Skeletal muscle tissue (tissue), 4 donors: ENCODE results near the gene CC2D2B. TPM values are rescaled to one million over a fixed set of nuclear protein-coding genes. Genes with fewer than 3 reads are reported as not detected.

ENCODE experiments used
- H3K27ac ChIP-seq: one replicate; pipeline ENCODE4 v1.7.0; 2013; ENCODE audit warnings: mild to moderate bottlenecking, low read depth, low read length, inconsistent platforms
- H3K27me3 ChIP-seq, 3 donors: one replicate each; pipeline ENCODE4 v1.7.0; 2013; ENCODE audit warnings: low read length in 3 of 3; ENCODE audit not compliant: control insufficient read depth in 3 of 3, insufficient read depth in 3 of 3
- H3K36me3 ChIP-seq, 3 donors: one replicate each; pipeline ENCODE4 v1.7.0; 2013; ENCODE audit warnings: low read length in 3 of 3; ENCODE audit not compliant: control insufficient read depth in 3 of 3, insufficient read depth in 3 of 3
- H3K4me1 ChIP-seq, 3 donors: one replicate each; pipeline ENCODE4 v1.7.0; 2013; ENCODE audit warnings: low read length in 3 of 3, mild to moderate bottlenecking in 3 of 3; ENCODE audit not compliant: control insufficient read depth in 3 of 3, insufficient read depth in 3 of 3
- H3K4me3 ChIP-seq, 3 donors: one replicate each; pipeline ENCODE4 v1.7.0; 2013; ENCODE audit warnings: low read length in 3 of 3
- H3K9ac ChIP-seq, 3 donors: one replicate each; pipeline ENCODE4 v1.7.0; 2013; ENCODE audit warnings: low read length in 3 of 3, mild to moderate bottlenecking in 3 of 3, moderate library complexity in 2 of 3, low read depth in 1 of 3
- H3K9me3 ChIP-seq, 3 donors: one replicate each; pipeline ENCODE4 v1.7.0; 2013; ENCODE audit warnings: low read length in 3 of 3; ENCODE audit not compliant: control insufficient read depth in 3 of 3
- total RNA-seq: library from RNA; depleted of rRNA; stranded (reverse); fragments of >200 nt; gene quantifications from one replicate; pipeline ENCODE4 v1.2.3, GENCODE V29; 2014
- donor health status: Osteomylitis.

CC2D2B gene, protein sequence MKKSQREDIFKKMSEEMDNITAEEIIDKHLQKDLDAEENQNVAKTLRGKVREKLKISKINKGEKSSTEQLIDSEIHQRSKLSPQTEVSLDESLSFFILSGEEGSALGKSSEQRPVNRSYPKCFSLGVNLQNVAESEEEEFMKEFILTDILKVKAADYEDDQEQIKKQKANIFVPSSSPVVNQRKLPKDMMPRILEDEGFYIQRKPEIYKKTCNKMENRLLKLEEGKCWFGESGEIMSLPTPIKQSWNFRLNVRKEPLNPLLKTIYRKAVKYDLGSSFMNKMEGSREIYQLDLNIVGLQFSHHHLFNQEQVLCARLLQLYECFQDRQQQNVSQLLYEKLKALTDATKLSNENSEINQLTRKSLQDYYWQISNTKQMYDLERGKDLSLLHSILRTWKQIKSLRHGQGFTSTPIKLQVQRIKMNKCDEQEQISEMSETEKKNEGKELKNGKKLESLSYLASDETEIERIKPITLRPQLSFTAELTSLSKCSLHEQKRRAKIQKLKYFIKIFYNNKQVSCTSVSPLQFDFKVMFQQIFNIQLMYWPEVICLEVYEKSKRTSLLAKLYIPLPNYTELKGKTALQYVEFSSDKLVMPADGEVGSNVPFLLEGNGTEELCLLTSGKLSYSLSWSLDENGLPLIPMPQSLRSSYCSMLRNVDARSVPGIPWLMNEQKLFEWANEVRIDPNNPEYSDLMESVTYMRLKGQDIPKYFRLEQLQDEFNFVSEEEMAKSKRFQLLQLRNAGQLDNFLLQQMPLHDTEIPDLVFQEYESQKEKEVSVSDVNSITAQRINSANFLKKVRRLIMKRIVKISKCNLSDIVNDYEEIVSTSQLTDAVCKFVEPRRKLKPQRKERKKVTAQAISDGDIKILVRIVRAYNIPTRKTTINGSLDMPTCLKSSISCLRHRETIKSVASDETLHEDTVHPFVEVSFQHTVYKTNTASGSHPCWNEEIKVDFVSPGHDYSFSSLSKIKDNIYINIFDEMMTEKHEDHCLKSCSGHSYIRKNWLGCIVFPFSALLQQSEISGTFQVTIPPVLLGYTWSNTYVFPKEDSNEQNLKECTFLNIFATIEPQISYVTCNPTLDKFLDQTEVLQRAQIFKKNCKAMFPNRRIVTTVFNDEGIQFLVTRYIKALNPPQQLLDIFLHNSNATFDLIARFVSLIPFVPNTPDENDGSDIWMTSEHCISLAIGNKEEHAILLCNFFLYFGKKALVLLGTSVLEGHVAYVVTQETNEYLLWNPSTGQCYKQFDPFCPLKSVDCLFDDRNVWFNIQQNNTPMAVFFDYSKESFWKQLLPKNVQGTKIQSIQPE (N-terminal part only)
- total RNA-seq = 1.6 TPM

DNA sequence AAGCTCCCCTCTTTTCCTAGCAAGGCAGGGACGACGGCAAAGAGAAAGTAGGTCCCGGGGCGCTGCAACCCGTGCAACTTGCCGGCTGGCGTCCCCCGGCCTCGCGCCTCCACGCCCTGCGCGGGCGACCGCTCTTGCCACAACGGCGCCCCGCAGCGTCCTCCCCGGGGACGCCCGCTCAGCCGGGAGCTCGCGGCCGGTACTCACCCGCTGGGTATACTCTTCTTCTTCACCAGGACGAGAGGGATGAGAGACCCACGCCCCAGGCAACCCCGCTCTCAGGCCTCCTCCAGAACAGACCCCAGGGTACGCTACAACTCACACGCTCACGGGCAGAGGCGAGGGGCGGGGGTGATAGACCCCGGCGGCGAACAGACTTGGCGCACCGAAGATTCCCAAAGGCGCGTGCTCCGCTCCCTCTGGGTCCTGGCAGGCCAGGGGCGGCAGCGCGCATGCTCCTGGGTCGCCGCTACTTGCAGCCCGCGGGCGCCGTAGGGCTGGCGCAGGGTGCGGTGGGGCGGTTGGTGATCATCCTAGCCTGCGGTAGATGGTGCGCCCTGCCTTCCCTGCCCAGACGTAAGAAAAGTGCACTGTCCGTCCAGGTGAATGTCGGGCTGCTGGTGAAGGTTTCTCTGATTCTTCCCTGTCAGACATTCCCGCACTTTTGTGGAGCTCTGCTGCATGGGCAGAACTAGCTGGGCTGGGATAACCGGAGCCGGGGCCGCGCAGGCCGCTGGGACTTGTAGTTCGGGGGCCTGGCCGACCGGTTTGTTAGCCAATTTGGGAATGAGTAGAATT is at the start of gene CC2D2B:
CC2D2B (plus strand) TSS at position 520 of the 798 bp plus-strand sequence. CDS start 3,349 bp downstream, outside the sequence.
- Histone ChIP-seq H3K27me3 (no peaks in the 10 kb centered on the region), H3K9me3 (no peaks in the 10 kb centered on the region), H3K9ac (peak within 1 kb of the TSS; percentile 77 to 85 (median 77)), H3K4me3 (peak within 1 kb of the TSS; percentile 93 to 99 (median 94)), H3K36me3 (peaks cover 0 to 14% (median 9%) of the 10 kb centered on the region in 3 donors), H3K27ac (peak within 1 kb of the TSS; percentile 77), H3K4me1 (peaks cover 0 to 4% (median 3%) of the 10 kb centered on the region in 3 donors)

DNA sequence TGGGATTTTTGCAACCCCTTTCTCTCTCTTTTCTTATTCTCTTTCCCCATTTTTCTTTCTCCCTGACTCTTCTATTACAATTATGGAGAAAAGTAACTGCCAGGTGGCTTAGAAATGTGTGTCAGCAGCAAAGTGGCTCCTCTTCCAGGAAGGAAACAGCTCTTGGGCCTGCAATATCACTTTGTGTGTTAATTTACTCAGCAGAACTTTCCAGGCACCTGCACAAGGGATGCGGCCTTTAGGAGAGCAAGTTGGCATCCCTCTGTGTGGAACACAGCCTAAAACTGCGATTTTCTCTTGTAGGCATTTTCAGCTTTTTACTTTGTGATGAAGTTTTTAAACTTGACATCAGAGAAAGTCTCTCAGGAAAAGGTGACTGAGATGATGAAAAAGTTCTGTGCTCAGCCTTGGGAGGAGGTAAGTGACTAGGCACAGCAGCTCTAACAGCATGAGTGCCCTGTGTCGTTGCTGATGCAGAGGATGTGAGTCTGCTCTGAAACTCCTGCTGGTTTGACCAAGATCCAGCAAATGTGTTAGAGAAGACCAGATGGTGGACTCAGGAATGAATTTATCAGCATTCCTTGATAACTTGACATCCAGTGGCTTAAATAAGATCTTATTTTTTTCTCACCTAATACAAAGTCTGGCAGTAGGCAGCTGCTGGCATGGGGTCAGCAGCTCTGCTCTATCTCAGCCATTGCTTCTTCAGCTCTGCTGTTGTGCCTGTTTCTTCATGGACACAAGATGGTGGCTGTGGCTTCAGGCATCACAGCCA is 47.4 kb upstream of the CC2D2B start:
- no peak overlapping the region for H3K27ac ChIP-seq

DNA sequence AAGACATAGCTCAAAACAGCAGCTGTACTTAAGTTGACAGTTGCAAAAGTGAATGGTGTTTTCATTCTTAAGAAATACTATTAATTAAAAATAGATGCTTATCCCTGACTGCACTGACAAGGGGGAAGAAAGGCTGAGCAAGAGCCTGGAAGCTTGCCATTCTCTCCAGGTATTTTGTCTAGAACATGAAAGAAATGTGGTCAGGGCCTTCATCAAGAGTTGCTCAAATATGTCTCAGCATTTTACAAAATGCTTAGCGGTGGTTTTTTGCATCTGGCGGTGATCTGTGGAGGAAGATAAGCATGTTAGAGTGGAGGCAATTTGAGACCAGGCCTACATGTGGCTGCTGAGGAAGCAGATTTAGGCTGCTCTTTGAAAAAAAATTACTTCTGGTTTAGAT is 46.4 kb upstream of the CC2D2B start:
- no peaks in the 10 kb centered on the region for H3K4me1 ChIP-seq
- no peaks in the 10 kb centered on the region for H3K27me3 ChIP-seq
- peaks cover 0 to 7% (median 5%) of the 10 kb centered on the region in 3 donors for H3K36me3 ChIP-seq
- H3K4me3 ChIP-seq = no peak overlapping the region
- H3K27ac ChIP-seq = no peak overlapping the region
- no peaks in the 10 kb centered on the region for H3K9me3 ChIP-seq
- H3K9ac ChIP-seq = no peak overlapping the region

More for the DNA sequence above, 47.4 kb upstream of the CC2D2B start:
- Histone ChIP-seq H3K4me3 (no peak overlapping the region), H3K9me3 (no peaks in the 10 kb centered on the region), H3K9ac (no peak overlapping the region), H3K4me1 (no peaks in the 10 kb centered on the region), H3K27me3 (no peaks in the 10 kb centered on the region), H3K36me3 (peaks cover 0 to 6% (median 5%) of the 10 kb centered on the region in 3 donors)

DNA sequence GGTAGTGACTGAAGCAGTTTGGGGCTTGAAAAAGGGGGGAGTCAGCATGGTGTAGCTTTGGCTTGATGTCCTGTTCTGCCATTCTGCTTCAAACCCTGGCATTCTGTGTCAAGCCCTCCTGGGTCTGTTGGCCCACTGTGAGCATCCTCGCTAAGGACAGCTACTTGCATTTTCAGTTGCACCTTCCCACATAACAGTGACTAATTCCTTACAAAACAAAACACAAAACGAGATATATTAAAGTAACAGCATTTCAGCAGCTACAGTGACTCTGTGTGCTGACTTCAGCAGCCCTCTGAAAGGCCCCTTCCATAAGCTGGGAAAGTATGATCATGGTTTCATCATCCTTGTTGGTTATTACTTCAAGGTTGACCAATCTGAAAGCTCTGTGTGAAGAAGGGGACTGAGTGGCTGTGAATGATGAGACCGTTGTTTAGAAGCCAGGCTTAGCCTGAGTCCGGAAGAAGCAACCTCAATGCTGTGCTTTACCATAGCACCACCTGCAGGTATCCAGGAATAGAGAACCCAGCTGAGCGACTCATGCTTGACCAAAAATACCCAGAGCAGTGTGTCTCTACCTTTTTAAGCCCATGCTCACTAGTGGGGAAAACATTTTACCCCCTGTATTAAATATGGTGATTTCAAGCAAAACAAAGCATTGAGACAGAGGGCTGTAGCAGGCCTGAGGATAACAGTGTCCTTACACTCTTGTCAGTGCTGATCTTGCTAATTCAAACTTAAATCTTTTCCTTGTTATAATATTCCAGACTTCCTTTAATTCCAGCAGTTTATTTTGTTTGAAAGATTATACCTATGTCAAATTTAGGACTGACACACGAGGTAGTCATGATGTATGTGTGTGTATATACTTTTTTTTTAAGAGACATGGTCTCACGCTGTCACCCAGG is 42.6 kb upstream of the CC2D2B start:
- Histone ChIP-seq H3K4me1 (no peaks in the 10 kb centered on the region), H3K9ac (no peak overlapping the region), H3K9me3 (no peaks in the 10 kb centered on the region), H3K27me3 (no peaks in the 10 kb centered on the region), H3K27ac (no peak overlapping the region), H3K4me3 (no peak overlapping the region), H3K36me3 (peaks cover 5 to 21% (median 12%) of the 10 kb centered on the region in 3 donors)

DNA sequence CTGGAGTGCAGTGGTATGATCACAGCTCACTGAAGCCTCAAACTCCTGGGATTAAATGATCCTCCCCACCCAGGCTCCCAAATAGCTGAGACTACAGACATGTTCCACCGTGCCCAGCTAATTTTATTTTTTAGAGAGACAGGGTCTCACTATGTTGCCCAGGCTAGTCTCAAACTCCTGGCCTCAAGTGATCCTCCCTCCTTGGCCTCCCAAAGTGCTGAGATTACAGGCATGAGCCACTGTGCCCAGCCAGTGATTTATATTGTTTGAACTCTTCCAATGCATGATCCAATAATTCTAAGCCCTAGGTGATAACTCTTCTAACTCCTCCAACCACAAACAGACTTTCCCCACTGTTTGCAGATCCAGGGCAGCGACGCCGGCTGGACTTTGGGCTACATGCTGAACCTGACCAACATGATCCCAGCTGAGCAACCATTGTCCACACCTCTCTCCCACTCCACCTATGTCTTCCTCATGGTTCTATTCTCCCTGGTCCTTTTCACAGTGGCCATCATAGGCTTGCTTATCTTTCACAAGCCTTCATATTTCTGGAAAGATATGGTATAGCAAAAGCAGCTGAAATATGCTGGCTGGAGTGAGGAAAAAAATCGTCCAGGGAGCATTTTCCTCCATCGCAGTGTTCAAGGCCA is 41.8 kb upstream of the CC2D2B start:
- Histone ChIP-seq H3K4me1 (no peaks in the 10 kb centered on the region), H3K4me3 (no peak overlapping the region), H3K9ac (no peak overlapping the region), H3K9me3 (no peaks in the 10 kb centered on the region), H3K27ac (no peak overlapping the region), H3K36me3 (peaks cover 5 to 21% (median 16%) of the 10 kb centered on the region in 3 donors), H3K27me3 (no peaks in the 10 kb centered on the region)

DNA sequence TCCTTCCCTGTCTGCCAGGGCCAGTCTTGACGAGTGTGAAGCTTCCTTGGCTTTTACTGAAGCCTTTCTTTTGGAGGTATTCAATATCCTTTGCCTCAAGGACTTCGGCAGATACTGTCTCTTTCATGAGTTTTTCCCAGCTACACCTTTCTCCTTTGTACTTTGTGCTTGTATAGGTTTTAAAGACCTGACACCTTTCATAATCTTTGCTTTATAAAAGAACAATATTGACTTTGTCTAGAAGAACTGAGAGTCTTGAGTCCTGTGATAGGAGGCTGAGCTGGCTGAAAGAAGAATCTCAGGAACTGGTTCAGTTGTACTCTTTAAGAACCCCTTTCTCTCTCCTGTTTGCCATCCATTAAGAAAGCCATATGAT is 41.3 kb upstream of the CC2D2B start:
- H3K27ac ChIP-seq = no peak overlapping the region
- H3K9ac ChIP-seq = no peak overlapping the region
- H3K36me3 ChIP-seq = peaks cover 5 to 21% (median 16%) of the 10 kb centered on the region in 3 donors
- H3K27me3 ChIP-seq = no peaks in the 10 kb centered on the region
- no peak overlapping the region for H3K4me3 ChIP-seq
- no peaks in the 10 kb centered on the region for H3K9me3 ChIP-seq
- no peaks in the 10 kb centered on the region for H3K4me1 ChIP-seq

DNA sequence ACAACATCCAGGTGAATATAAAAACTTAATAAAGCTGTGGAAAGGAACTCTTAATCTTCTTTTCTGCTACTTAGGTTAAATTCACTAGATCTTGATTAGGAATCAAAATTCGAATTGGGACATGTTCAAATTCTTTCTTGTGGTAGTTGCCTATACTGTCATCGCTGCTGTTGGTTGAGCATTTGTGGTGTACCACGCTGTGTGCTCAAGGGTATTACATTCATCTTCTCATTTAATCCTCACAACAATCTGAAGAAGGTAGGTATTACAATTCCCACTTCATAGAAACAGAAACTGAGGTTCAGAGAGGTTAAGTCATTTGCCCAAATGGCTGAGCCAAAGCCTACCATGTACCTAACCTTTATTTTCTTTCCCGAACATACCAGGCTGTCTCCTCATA is 39.9 kb upstream of the CC2D2B start:
- Histone ChIP-seq H3K9ac (no peak overlapping the region), H3K9me3 (no peaks in the 10 kb centered on the region), H3K4me3 (no peak overlapping the region), H3K36me3 (peaks cover 4 to 25% (median 16%) of the 10 kb centered on the region in 3 donors), H3K27me3 (no peaks in the 10 kb centered on the region), H3K4me1 (no peaks in the 10 kb centered on the region), H3K27ac (no peak overlapping the region)
